Esophagus muscularis mucosa (tissue), 4 donors: Measurements from ENCODE around the gene DDA1. TPM values are rescaled to one million over a fixed set of nuclear protein-coding genes. Genes with fewer than 3 reads are reported as not detected.

Experiments used
- DNase-seq: peaks from one replicate; pipeline ENCODE4 v3.0.0-alpha.2; 2017; ENCODE audit errors: extremely low spot score
- H3K27ac ChIP-seq, 4 donors: fragments of 200-600 bp; sonication (generic); replicated peaks in 1 of 4; 1 replicate in 3 of 4; 2 replicates in 1 of 4; pipeline ENCODE4 v1.5.1; 2016 to 2019; ENCODE audit warnings: mild to moderate bottlenecking in 1 of 4
- H3K27me3 ChIP-seq, 4 donors: fragments of 200-600 bp; sonication (generic); one replicate each; pipeline versions ENCODE4 v1.5.1 to v1.6.0; 2016 to 2019
- H3K36me3 ChIP-seq, 4 donors: fragments of 200-600 bp; sonication (generic); one replicate each; pipeline ENCODE4 v1.5.1; 2016 to 2019
- H3K4me1 ChIP-seq, 4 donors: fragments of 200-600 bp; sonication (generic); one replicate each; pipeline ENCODE4 v1.5.1; 2016 to 2019
- H3K4me3 ChIP-seq, 4 donors: fragments of 200-600 bp; sonication (generic); 1 replicate in 2 of 4; 2 replicates in 2 of 4; pipeline ENCODE4 v1.5.1; 2016 to 2019; ENCODE audit warnings: mild to moderate bottlenecking in 4 of 4, moderate library complexity in 1 of 4
- H3K9me3 ChIP-seq, 4 donors: fragments of 200-600 bp; sonication (generic); 1 replicate in 3 of 4; 2 replicates in 1 of 4; pipeline ENCODE4 v1.5.1; 2016 to 2019
- EP300 ChIP-seq: sonication (generic); formaldehyde crosslinking; IDR thresholded peaks from one replicate; pipeline ENCODE4 v1.6.1; 2017; ENCODE audit warnings: antibody characterized with exemption
- POLR2A ChIP-seq: fragments of 450-650 bp; IDR thresholded peaks from one replicate; pipeline ENCODE4 v1.6.1; 2017; ENCODE audit warnings: antibody characterized with exemption, moderate library complexity, mild to moderate bottlenecking, low read depth
- POLR2AphosphoS5 ChIP-seq, 2 donors: sonication (generic); formaldehyde crosslinking; IDR thresholded peaks; one replicate each; pipeline ENCODE4 v1.6.1; 2017; ENCODE audit warnings: antibody characterized with exemption in 2 of 2
- whole genome bisulfite sequencing: methylation state at CpG from one replicate; pipeline ENCODE4 v1.1.5; 2018; 5-methylcytosine and 5-hydroxymethylcytosine counted together
- intact Hi-C: fragments of 100-400 bp; cut with DNase I; formaldehyde crosslinking; loops from one replicate; pipeline ENCODE4 v1.15.1; 2023
- total RNA-seq, 4 donors: library from RNA; depleted of rRNA; stranded (reverse); fragments of >200 nt; gene quantifications; one replicate each; pipeline versions ENCODE4 v1.1.0 to v1.2.1, GENCODE V29; 2016
- TF ChIP-seq, protein P1 (sequence below), 3 experiments: fragments of 200-600 bp in 2 of 3; fragments of 450-650 bp in 1 of 3; sonication (generic) in 2 of 3; IDR thresholded peaks; one replicate each; pipeline ENCODE4 v1.5.1; 2017 to 2019; ENCODE audit warnings: antibody characterized with exemption in 3 of 3, mild to moderate bottlenecking in 2 of 3, moderate library complexity in 1 of 3

DDA1 gene
- total RNA-seq, 4 donors from 2014 or later = 12.0 to 25.4 (median 20.9) TPM

DNA sequence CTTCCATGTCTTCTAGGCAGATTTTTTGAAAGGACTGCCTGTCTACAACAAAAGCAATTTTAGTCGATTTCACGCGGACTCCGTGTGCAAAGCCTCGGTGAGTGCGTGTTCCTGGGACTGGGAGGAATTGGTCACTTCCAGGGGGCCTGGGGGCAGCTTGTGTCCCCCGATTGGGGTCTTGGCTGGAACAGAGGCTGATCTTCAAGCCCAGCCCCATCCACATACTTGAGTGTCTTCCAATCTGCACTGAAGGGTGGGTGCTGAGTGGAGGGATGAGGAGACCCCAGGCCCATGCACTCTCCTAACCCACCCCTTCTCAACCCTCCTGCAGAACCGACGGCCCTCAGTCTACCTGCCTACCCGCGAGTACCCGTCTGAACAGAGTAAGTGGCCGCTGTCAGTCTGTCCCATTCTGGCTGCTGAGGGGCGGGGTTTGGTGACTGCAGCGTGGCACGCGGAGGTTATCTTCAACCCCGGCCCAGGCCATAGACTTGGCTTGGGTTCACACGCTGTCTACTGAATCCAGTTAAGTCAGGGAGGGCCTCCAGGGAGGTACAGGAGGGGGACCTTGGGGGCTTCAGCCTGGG is 4.7 kb downstream of the DDA1 start:
- no peaks in the 10 kb centered on the region for H3K27me3 ChIP-seq
- 94% methylated on average over 19 of the region's 19 CpGs for WGBS
- H3K4me3 ChIP-seq = no peak overlapping the region
- peaks cover 25 to 71% (median 50%) of the 10 kb centered on the region in 4 donors for H3K36me3 ChIP-seq
- intact Hi-C loops = no loop called here
- H3K4me1 ChIP-seq = peaks cover 20 to 34% (median 29%) of the 10 kb centered on the region in 4 donors
- H3K27ac ChIP-seq = no peak overlapping the region
- no peak for DNase-seq
- TF ChIP-seq, protein P1, sequence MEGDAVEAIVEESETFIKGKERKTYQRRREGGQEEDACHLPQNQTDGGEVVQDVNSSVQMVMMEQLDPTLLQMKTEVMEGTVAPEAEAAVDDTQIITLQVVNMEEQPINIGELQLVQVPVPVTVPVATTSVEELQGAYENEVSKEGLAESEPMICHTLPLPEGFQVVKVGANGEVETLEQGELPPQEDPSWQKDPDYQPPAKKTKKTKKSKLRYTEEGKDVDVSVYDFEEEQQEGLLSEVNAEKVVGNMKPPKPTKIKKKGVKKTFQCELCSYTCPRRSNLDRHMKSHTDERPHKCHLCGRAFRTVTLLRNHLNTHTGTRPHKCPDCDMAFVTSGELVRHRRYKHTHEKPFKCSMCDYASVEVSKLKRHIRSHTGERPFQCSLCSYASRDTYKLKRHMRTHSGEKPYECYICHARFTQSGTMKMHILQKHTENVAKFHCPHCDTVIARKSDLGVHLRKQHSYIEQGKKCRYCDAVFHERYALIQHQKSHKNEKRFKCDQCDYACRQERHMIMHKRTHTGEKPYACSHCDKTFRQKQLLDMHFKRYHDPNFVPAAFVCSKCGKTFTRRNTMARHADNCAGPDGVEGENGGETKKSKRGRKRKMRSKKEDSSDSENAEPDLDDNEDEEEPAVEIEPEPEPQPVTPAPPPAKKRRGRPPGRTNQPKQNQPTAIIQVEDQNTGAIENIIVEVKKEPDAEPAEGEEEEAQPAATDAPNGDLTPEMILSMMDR (IDR thresholded peaks at IDR 0.05) = no peak
- TF ChIP-seq POLR2A (no peak), POLR2AphosphoS5 (IDR thresholded peaks at IDR 0.05) (no peak), EP300 (no peak)
- H3K9me3 ChIP-seq = no peaks in the 10 kb centered on the region

DNA sequence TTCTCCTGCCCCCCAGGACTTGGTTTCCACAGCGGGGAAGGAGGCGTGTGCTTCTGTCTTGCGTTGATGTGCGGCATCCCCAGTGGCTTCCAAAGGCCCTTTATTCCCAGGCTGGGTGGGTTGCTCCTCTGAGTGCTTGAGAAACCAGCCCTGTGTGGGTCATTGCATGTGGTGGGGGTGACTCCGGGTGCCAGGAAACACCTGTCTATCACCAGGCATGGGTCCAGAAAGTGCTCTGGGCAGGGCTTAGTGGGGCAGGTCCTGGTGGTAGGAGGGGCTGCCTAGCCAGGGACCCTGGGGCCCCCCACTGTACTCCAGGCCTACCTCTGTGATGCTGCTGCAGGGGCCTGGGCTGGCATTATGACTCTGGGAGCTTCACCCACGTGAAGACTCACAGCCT is 9.6 kb downstream of the DDA1 start:
- no peak overlapping the region for H3K4me3 ChIP-seq
- H3K27ac ChIP-seq = no peak overlapping the region
- peaks cover 48 to 84% (median 71%) of the 10 kb centered on the region in 4 donors for H3K36me3 ChIP-seq
- intact Hi-C loops = no loop called here
- H3K9me3 ChIP-seq = no peaks in the 10 kb centered on the region
- H3K27me3 ChIP-seq = no peaks in the 10 kb centered on the region
- H3K4me1 ChIP-seq = peaks cover 0 to 11% (median 7%) of the 10 kb centered on the region in 4 donors
- DNase-seq = no peak
- WGBS = 83% methylated on average over 6 of the region's 6 CpGs
- TF ChIP-seq POLR2A (no peak), EP300 (no peak), POLR2AphosphoS5 (IDR thresholded peaks at IDR 0.05) (no peak)
- TF ChIP-seq, protein P1 (IDR thresholded peaks at IDR 0.05) = no peak

DNA sequence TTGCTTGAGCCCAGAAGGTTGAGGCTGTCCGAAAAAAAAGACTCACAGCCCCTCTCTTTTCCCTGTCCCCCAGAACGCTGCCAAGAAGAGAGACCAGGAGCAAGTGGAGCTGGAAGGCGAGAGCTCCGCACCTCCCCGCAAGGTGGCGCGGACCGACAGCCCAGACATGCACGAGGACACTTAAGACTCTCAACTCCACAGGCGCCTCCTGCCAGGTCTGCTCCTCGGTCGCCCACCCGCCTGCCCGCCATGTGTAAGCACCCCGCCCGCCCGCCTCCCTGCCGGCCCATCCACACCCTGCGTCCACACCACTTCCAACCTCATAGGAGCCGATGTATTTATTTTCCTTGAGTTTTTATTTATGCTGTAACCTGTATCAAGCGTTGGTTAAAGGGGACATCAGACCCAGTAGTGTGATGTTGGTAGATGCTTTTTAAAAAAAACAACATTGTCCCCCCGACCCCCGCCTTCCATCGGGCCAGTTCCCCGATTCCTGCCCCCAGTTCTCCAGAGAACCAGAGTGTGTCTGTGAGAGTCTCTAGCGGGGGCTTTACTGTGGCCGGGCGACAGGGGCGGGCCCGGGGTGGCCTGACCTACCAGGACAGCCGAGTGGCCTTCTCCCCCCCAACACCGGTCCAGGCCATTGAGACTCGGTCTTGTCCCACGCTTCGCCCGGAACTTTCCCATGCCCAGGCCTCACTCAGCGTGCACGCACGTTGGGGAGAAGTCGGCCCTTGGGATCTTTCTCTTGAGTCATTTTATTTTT is 10.3 kb downstream of the DDA1 start:
- intact Hi-C loops = no loop called here
- H3K36me3 ChIP-seq = peaks cover 42 to 80% (median 67%) of the 10 kb centered on the region in 4 donors
- H3K27ac ChIP-seq = no peak overlapping the region
- peaks cover 0 to 18% (median 11%) of the 10 kb centered on the region in 4 donors for H3K4me1 ChIP-seq
- TF ChIP-seq EP300 (no peak), POLR2A (no peak), POLR2AphosphoS5 (IDR thresholded peaks at IDR 0.05) (no peak)
- TF ChIP-seq, protein P1 (IDR thresholded peaks at IDR 0.05) = no peak
- no peak for DNase-seq
- H3K4me3 ChIP-seq = no peak overlapping the region
- no peaks in the 10 kb centered on the region for H3K27me3 ChIP-seq
- no peaks in the 10 kb centered on the region for H3K9me3 ChIP-seq
- 91% methylated on average over 40 of the region's 40 CpGs for WGBS

DNA sequence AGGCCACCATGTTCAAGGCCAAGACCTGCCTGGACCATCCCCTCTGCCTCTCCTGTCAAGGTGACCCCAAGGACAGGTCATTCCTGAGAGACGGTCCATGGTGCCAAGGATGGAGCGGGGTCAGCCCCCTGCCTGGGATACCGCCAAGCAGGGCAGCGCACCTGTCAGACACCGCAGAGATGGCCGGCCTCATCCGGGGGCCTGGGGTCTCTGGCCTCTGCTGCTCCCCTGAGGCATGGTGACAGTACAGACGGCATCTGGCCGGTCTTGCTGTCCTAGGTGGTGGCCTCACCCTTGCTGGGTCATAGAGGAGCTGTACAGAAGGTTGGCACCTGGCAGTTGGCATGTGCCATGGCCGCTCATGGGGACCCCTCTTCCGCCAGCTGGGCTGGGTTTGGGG is 11.1 kb downstream of the DDA1 start:
- H3K4me1 ChIP-seq = peaks cover 0 to 25% (median 18%) of the 10 kb centered on the region in 4 donors
- TF ChIP-seq EP300 (no peak), POLR2A (no peak), POLR2AphosphoS5 (IDR thresholded peaks at IDR 0.05) (no peak)
- TF ChIP-seq, protein P1 (IDR thresholded peaks at IDR 0.05) = no peak
- peaks cover 39 to 82% (median 68%) of the 10 kb centered on the region in 4 donors for H3K36me3 ChIP-seq
- no peaks in the 10 kb centered on the region for H3K27me3 ChIP-seq
- no peaks in the 10 kb centered on the region for H3K9me3 ChIP-seq
- WGBS = 97% methylated on average over 5 of the region's 11 CpGs
- no peak for DNase-seq
- H3K27ac ChIP-seq = no peak overlapping the region
- intact Hi-C loops = no loop called here
- H3K4me3 ChIP-seq = no peak overlapping the region
